Measurements from ENCODE around the gene VIPR2.
"Not testable (repeated sequence)": the region's sequence is repeated elsewhere in the genome, so short reads cannot be mapped to it uniquely, and the experiment has no call there.

Gene VIPR2

GRCh38 chr7:159006610-159007130 is 138.0 kb downstream of the VIPR2 start:
- Histone ChIP-seq H3K9me3 (no peaks in the 10 kb centered on the region), H3K27me3 (no peaks in the 10 kb centered on the region), H3K36me3 (no peaks in the 10 kb centered on the region), H3K4me3 (ENCODE audit: low read depth, low read length) (no peak overlapping the region), H3K4me1 (no peaks in the 10 kb centered on the region)
- TF ChIP-seq, protein P1, sequence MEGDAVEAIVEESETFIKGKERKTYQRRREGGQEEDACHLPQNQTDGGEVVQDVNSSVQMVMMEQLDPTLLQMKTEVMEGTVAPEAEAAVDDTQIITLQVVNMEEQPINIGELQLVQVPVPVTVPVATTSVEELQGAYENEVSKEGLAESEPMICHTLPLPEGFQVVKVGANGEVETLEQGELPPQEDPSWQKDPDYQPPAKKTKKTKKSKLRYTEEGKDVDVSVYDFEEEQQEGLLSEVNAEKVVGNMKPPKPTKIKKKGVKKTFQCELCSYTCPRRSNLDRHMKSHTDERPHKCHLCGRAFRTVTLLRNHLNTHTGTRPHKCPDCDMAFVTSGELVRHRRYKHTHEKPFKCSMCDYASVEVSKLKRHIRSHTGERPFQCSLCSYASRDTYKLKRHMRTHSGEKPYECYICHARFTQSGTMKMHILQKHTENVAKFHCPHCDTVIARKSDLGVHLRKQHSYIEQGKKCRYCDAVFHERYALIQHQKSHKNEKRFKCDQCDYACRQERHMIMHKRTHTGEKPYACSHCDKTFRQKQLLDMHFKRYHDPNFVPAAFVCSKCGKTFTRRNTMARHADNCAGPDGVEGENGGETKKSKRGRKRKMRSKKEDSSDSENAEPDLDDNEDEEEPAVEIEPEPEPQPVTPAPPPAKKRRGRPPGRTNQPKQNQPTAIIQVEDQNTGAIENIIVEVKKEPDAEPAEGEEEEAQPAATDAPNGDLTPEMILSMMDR (IDR thresholded peaks at IDR 0.05; ENCODE audit: low read depth, low read length) = no peak
- DNase-seq = no peak

- DNase-seq; H3K9me3 ChIP-seq; H3K4me1 ChIP-seq; H3K36me3 ChIP-seq; H3K27me3 ChIP-seq; H3K4me3 ChIP-seq (ENCODE audit: low read depth, low read length): not testable (repeated sequence)
These were observed 138.6 kb downstream of the VIPR2 start for GRCh38 chr7:159006022-159006609.

- no peaks in the 10 kb centered on the region for H3K27me3 ChIP-seq
These were observed 139.0 kb downstream of the VIPR2 start for GRCh38 chr7:159005618-159006017.

DNA sequence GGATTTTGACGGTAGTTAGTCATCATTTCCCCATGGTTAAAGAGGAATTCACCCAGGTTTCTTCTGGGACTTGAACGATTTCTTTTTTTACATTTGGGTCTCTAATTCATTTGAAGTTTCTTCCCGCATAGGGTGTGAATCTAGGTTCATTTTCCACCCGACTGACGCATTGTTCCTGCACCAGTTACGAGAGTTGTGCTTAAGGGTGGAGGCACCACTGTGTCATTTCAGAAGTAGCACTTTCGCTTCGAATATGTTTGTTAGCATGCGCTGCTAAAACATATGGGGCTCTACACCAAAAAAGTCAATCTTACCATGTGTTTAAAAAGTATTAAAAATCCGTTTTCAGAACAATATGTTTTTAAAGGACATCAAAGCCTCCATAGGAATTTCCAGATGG is 140.3 kb downstream of the VIPR2 start:
- TF ChIP-seq, protein P1 (IDR thresholded peaks at IDR 0.05; ENCODE audit: low read depth, low read length) = no peak
- Histone ChIP-seq H3K9me3 (no peaks in the 10 kb centered on the region), H3K36me3 (no peaks in the 10 kb centered on the region), H3K4me1 (no peaks in the 10 kb centered on the region), H3K27me3 (no peaks in the 10 kb centered on the region), H3K4me3 (ENCODE audit: low read depth, low read length) (no peak overlapping the region)
- DNase-seq = no peak

More at GRCh38 chr7:159005618-159006017, 139.0 kb downstream of the VIPR2 start:
- DNase-seq = no peak
- Histone ChIP-seq H3K36me3 (no peaks in the 10 kb centered on the region), H3K4me1 (no peaks in the 10 kb centered on the region), H3K9me3 (no peaks in the 10 kb centered on the region), H3K4me3 (ENCODE audit: low read depth, low read length) (no peak overlapping the region)
- TF ChIP-seq, protein P1 (IDR thresholded peaks at IDR 0.05; ENCODE audit: low read depth, low read length) = no peak

- TF ChIP-seq, protein P1 (IDR thresholded peaks at IDR 0.05; ENCODE audit: low read depth, low read length) = no peak
- no peaks in the 10 kb centered on the region for H3K36me3 ChIP-seq
- DNase-seq = no peak
- peaks cover 9% of the 10 kb centered on the region for H3K27me3 ChIP-seq
- no peaks in the 10 kb centered on the region for H3K4me1 ChIP-seq
- H3K4me3 ChIP-seq (ENCODE audit: low read depth, low read length) = no peak overlapping the region
- H3K9me3 ChIP-seq = no peaks in the 10 kb centered on the region; the same call in 1 of the 2 replicates
These were observed 142.9 kb downstream of the VIPR2 start for GRCh38 chr7:159001811-159002210.

- Histone ChIP-seq H3K36me3 (no peaks in the 10 kb centered on the region), H3K4me1 (no peaks in the 10 kb centered on the region), H3K27me3 (peaks cover 12% of the 10 kb centered on the region), H3K9me3 (no peaks in the 10 kb centered on the region; the same call in 1 of the 2 replicates), H3K4me3 (ENCODE audit: low read depth, low read length) (no peak overlapping the region)
- TF ChIP-seq, protein P1 (IDR thresholded peaks at IDR 0.05; ENCODE audit: low read depth, low read length) = peak; percentile 10; the same call in 1 of the 2 replicates
- no peak for DNase-seq
These were observed 143.7 kb downstream of the VIPR2 start for GRCh38 chr7:159000859-159001435.

All from BE2C (cell line).